HFF-Myc (cell line): ENCODE results near the gene LYRM7.

Experiments used
- DNase-seq: peaks from one replicate; pipeline ENCODE4 v3.0.0-alpha.2; 2011; ENCODE audit warnings: low read depth; ENCODE audit errors: extremely low read depth
- H3K4me3 ChIP-seq: replicated peaks from 2 replicates; pipeline ENCODE4 v1.5.1; 2011; ENCODE audit warnings: low read depth, mild to moderate bottlenecking, control low read depth, low read length
- TF ChIP-seq, protein P1 (sequence below): IDR thresholded peaks from 2 replicates; pipeline ENCODE4 v1.5.1; 2012; ENCODE audit warnings: mild to moderate bottlenecking, low read depth, low read length, control low read depth; ENCODE audit errors: missing control alignments

Gene LYRM7

DNA sequence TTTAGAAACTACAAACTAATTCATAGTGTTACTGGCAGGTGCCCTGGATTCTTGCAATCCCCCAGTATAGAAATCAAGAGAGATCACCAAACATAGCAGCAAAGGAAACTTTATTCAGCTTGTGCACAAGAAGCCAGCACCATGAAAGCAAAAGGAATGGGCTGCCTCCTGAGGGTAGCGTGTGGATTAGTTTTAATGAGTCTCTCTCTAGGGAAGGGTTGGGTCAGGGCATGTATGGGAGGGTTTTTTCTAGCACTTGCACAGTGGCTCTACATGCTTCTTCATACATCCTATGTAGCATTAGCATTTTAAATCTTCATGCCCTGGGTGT, 38.4 kb downstream of the LYRM7 start:
- TF ChIP-seq, protein P1, sequence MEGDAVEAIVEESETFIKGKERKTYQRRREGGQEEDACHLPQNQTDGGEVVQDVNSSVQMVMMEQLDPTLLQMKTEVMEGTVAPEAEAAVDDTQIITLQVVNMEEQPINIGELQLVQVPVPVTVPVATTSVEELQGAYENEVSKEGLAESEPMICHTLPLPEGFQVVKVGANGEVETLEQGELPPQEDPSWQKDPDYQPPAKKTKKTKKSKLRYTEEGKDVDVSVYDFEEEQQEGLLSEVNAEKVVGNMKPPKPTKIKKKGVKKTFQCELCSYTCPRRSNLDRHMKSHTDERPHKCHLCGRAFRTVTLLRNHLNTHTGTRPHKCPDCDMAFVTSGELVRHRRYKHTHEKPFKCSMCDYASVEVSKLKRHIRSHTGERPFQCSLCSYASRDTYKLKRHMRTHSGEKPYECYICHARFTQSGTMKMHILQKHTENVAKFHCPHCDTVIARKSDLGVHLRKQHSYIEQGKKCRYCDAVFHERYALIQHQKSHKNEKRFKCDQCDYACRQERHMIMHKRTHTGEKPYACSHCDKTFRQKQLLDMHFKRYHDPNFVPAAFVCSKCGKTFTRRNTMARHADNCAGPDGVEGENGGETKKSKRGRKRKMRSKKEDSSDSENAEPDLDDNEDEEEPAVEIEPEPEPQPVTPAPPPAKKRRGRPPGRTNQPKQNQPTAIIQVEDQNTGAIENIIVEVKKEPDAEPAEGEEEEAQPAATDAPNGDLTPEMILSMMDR = no peak
- no peak for DNase-seq
- H3K4me3 ChIP-seq = no peak overlapping the region

DNA sequence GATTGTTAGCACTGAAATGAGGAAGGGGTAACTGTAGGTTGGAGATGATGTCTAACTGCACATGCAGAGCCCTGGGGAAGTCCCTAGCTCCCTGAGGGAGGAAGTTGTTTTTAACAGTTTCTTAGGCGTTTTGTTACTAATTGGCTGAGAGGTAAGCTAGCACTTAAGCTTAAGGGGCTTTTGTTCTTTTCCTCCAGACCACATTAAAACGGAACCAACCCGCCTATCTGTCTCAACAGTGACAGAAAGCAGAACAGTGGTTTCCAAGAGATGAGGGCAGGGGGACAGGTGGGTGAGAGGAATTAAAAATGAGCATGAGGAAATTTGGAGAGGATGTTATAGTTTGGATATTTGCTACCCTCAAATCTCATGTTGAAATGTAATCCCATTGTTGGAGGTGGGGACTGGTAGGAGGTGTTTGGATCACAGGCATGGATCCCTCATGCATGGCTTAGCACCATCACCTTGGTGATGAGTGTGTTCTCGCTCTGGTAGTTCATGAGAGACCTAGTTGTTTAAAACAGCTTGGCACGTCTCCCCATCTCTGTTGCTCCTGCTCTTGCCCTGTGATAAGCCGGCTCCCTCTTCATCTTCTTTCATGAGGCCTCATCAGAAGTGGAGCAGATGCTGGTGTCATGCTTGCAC, 38.9 kb downstream of the LYRM7 start:
- DNase-seq = no peak
- no peak overlapping the region for H3K4me3 ChIP-seq
- TF ChIP-seq, protein P1 = no peak

DNA sequence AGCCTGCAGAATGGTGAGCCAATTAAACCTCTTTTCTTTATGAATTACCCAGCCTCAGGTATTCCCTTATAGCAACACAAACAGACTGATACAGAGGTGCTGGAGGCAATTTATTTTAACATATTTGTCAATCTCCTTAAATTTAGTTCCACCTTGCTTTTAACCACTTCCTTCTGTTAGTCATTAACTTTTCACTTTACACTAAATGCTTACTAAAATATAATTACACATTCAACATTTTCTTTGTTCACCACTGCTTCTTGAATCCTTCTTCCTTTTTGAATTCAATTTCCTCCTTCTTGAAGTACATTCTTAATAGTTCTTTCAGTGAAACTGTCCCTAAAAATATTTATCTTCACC, 39.4 kb downstream of the LYRM7 start:
- no peak overlapping the region for H3K4me3 ChIP-seq
- no peak for DNase-seq
- TF ChIP-seq, protein P1 = no peak

DNA sequence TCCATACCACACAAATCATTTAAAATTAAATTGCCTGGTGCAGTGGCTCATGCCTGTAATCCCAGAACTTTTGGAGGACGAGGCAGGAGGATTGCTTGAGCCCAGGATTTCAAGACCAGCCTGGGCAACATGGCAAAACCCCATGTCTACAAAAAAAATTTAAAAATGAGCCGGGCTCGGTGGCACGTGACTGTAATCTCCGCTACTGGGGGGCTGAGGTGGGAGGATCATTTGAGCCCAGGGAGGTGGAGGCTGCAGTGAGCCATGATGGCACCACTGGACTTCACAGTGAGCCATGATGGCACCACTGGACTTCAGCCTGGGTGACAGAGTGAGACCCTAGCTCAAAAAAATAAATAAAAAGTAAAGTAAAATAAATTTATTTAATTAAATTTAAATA, 40.9 kb downstream of the LYRM7 start:
- TF ChIP-seq, protein P1 = no peak
- no peak overlapping the region for H3K4me3 ChIP-seq
- DNase-seq = no peak

DNA sequence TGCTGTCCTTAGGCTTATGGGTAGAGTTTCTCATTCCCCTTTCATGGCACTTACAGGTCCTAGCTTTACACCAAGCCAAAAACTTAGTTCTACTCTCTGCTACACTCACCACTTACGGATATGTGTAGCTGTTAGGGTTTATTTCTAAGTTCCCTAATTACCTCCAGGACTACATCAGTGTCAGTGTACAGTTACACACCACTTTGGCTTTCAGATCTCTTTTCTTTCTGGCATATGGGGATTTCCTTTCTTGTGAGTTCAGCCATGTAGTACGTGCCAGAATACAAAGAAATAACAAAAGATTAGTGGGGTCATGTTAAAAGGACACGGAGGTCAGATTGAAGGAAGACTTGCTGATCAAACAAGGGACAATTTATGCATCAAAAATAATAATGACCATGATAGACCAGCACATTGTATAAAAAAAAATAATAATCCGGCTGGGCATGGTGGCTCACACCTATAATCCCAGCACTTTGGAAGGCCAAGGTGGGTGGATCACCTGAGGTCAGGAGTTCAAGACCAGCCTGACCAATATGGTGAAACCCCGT, 41.8 kb downstream of the LYRM7 start:
- TF ChIP-seq, protein P1 = no peak
- no peak for DNase-seq
- no peak overlapping the region for H3K4me3 ChIP-seq

DNA sequence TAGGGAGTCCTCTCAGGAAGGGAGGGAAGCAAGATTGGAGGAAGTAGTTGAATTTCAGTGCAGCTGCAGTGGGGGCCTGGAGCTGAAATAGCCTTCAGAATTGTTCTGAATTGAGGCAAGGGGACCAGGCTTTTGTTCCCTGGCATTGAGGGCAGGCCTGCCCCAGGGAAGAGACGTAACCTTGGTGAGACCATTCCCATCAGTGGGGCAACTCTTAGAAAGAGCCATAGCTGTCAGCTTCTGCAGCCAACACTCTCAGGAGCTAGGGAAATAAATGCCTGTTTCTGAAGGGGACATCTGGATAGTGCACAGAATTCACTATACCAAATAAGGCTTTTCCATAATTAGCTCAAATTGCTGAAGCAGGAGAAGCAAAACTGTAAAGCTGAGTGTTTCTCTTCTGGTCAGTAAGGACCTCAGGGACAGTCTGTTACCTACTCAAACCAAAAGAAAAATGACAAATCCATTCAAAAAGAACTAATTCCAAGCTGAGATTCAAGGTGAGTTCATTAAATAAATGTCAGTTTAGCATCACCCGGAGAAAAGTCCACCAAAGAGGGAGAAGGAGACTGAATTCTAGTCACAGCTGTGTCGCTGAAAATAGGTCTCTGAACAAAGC, 44.0 kb downstream of the LYRM7 start:
- no peak overlapping the region for H3K4me3 ChIP-seq
- TF ChIP-seq, protein P1 = no peak
- no peak for DNase-seq
